ENCODE results near the gene IGF2BP3. TPM values are rescaled to one million over a fixed set of nuclear protein-coding genes. Genes with fewer than 3 reads are reported as not detected.

The IGF2BP3 gene
- total RNA-seq, 1 donor from 2014 or later: 12.4 TPM

DNA sequence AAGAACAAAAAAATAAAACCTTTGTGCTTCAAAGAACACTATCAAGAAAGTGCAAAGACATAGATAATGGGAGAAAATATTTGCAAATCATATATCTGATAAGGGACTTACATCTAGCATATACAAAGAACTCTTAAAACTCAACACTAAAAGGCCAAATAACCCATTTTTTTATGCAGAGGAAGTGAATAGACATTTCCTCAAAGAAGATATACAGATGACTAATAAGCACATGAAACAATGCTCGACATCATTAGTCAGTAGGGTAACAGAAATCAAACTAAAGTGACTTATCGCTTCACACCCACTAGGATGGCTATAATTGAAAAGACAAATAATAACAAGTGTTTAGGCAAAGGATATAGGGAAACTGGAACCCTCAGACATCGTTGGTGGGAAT, 93.2 kb downstream of the IGF2BP3 start:
- no peak for FAIRE-seq
- Histone ChIP-seq H3K27me3 (ENCODE audit: control insufficient read depth, insufficient read depth, low read length) (no peaks in the 10 kb centered on the region), H3K36me3 (ENCODE audit: control insufficient read depth, insufficient read depth, low read length) (no peaks in the 10 kb centered on the region), H3K4me3 (ENCODE audit: low read depth, low read length) (no peak overlapping the region)
- TF ChIP-seq, protein P1, sequence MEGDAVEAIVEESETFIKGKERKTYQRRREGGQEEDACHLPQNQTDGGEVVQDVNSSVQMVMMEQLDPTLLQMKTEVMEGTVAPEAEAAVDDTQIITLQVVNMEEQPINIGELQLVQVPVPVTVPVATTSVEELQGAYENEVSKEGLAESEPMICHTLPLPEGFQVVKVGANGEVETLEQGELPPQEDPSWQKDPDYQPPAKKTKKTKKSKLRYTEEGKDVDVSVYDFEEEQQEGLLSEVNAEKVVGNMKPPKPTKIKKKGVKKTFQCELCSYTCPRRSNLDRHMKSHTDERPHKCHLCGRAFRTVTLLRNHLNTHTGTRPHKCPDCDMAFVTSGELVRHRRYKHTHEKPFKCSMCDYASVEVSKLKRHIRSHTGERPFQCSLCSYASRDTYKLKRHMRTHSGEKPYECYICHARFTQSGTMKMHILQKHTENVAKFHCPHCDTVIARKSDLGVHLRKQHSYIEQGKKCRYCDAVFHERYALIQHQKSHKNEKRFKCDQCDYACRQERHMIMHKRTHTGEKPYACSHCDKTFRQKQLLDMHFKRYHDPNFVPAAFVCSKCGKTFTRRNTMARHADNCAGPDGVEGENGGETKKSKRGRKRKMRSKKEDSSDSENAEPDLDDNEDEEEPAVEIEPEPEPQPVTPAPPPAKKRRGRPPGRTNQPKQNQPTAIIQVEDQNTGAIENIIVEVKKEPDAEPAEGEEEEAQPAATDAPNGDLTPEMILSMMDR (IDR thresholded peaks at IDR 0.05; ENCODE audit: insufficient read depth, low read length, severe bottlenecking): no peak
- DNase-seq (ENCODE audit: low read depth): peak; percentile 87

DNA sequence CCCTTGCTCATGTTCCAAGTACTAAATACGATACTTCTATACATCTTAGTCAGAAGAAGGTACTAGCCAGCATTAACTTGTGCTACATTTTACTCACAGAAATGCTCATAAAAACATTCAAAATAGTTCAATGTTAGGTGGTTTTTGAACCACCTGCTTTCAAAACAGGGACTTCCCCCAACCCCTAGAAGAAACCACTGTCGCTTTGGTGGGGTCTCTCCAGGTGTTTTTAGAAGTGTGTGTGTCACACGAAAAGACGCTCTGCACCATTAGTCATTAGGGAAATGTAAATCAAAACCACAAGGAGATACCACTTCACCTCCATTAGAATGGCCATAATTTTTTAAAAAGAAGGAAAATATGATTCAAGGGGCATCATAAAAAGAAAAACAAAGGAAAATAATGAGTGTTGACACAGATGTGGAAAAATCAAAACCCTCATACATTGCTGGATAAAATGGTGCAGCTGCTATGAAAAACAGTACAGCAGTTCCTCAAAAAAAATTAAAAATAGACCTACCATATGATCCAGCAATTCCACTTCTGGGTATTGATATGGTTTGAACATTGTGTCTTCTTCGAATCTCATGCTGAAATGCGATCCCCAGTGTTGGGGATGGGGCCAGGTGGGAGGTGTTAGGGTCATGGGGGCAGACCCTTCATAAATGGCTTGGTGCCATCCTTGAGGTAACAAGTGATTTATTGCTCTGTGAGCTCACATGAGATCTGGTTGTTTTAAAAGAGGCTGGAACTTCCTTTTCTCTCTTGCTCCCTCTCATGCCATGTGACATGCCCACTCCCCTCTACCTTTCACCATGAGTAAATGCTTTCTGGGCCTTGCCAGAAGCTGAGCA, 96.9 kb downstream of the IGF2BP3 start:
- peak; percentile 38 for DNase-seq (ENCODE audit: low read depth)
- TF ChIP-seq, protein P1 (IDR thresholded peaks at IDR 0.05; ENCODE audit: insufficient read depth, low read length, severe bottlenecking): no peak

DNA sequence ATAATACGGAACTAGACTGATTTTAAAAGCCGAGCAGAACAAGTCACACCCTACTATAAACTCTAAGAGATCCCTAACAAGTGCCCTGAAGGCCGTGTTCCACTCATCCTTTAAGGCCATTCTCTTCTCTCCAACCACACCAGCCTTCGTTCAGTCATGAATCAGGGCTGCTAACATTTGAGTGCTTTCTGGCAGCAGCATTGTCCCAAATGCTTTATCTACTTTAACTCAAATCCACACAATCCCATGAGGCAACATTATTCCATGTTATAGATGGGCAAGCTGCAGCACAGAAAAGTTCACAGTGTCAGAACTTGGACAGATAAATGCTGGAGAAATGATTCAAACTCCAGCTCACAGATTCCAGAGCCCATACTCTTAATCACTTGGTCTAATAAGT, 97.7 kb downstream of the IGF2BP3 start:
- FAIRE-seq (no peak), DNase-seq (ENCODE audit: low read depth) (no peak)
- Histone ChIP-seq H3K36me3 (ENCODE audit: control insufficient read depth, insufficient read depth, low read length) (no peaks in the 10 kb centered on the region), H3K4me3 (ENCODE audit: low read depth, low read length) (no peak overlapping the region), H3K27me3 (ENCODE audit: control insufficient read depth, insufficient read depth, low read length) (no peaks in the 10 kb centered on the region)
- TF ChIP-seq, protein P1 (IDR thresholded peaks at IDR 0.05; ENCODE audit: insufficient read depth, low read length, severe bottlenecking): no peak

More for the DNA sequence above, 96.9 kb downstream of the IGF2BP3 start:
- Histone ChIP-seq H3K4me3 (ENCODE audit: low read depth, low read length) (no peak overlapping the region), H3K36me3 (ENCODE audit: control insufficient read depth, insufficient read depth, low read length) (no peaks in the 10 kb centered on the region), H3K27me3 (ENCODE audit: control insufficient read depth, insufficient read depth, low read length) (no peaks in the 10 kb centered on the region)
- no peak for FAIRE-seq

DNA sequence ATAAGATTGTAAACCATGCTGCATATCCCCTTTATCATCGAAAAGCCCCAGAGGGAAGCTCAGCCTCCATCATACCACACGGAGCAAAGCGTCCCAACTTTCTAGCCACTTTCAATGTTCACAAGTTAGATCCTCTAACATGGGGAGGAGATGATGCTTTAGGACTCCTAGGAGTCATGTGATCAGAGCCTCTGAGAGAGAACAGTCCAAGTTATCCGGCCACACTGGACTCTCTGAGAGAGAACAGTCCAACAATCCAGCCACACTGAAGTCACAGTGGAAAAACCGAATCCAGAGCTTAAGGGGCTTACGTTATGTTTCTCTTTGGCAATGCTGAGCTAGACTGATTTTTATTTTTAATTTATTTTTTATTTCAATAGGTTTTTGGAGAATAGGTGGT, 98.6 kb downstream of the IGF2BP3 start:
- DNase-seq (ENCODE audit: low read depth) (no peak), FAIRE-seq (no peak)
- TF ChIP-seq, protein P1 (IDR thresholded peaks at IDR 0.05; ENCODE audit: insufficient read depth, low read length, severe bottlenecking): no peak
- H3K4me3 ChIP-seq (ENCODE audit: low read depth, low read length): no peak overlapping the region
- no peaks in the 10 kb centered on the region for H3K36me3 ChIP-seq (ENCODE audit: control insufficient read depth, insufficient read depth, low read length)
- no peaks in the 10 kb centered on the region for H3K27me3 ChIP-seq (ENCODE audit: control insufficient read depth, insufficient read depth, low read length)

DNA sequence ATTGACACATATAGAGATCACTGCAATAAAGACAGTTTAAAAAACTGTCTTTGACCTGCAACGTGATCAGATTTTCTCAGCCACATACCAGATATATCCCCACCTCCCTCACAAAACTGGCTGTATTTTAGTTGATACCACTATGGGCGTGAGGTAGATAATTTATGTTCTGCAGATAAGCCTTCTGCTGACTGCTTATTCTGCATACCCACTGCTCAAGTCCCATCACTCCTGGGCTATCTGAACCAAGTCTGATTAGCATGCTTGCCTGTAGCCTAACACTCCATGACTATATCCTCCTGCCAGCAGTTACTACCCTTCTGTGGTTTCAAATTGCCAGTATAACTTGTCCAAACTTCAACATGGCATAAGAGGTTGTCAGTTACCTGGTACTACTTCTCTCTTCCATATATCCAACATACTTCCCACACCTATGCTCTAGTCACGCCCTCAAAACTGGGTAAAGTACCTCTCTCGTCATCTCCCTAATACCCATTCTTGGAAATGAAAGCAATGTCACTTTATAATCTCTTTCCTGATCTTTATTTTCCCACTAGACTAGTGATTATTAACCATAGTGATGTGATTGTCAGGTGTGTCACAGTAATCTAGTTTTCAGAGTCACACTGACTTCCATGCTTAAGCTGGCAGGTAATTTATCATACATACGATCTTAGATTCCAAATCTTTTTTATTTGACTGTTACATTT, 100.4 kb downstream of the IGF2BP3 start:
- TF ChIP-seq, protein P1 (IDR thresholded peaks at IDR 0.05; ENCODE audit: insufficient read depth, low read length, severe bottlenecking): no peak
- no peak for FAIRE-seq
- H3K4me3 ChIP-seq (ENCODE audit: low read depth, low read length): no peak overlapping the region

More for the DNA sequence above, 100.4 kb downstream of the IGF2BP3 start:
- Histone ChIP-seq H3K27me3 (ENCODE audit: control insufficient read depth, insufficient read depth, low read length) (no peaks in the 10 kb centered on the region), H3K36me3 (ENCODE audit: control insufficient read depth, insufficient read depth, low read length) (no peaks in the 10 kb centered on the region)
- DNase-seq (ENCODE audit: low read depth): no peak

All from bronchial epithelial cell (primary cell).